ENCODE measurements around the gene IPO4.

Gene IPO4

DNA sequence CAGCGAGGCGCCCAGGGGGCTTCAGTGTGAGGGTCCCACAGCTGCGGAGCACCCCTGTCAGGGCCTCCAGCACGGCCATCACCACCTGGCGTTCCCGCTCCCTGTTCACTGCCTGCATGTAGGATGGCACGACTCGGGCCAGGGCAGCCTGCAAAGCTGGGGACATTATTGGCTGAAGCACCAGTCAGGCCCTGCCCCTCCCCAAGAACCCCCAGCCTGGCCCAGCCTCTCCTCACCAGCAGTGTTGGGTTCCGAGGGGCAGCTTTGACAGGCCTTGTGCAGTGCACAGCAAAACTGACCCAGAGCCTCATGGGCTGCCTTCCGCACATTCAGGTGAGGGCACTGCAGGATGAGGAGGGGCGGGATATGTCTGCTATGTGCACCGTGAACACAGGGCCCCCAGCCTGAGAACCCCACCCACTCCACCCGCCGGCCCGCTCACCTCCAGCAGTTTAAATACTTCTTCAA, 5.6 kb downstream of the IPO4 start:
- Histone ChIP-seq H3K9ac (ENCODE audit: low read length) (no peak overlapping the region), H2AFZ (ENCODE audit: low read length) (no peak overlapping the region), H3K4me3 (ENCODE audit: low read length) (no peak overlapping the region), H3K27me3 (replicated peaks; ENCODE audit: insufficient read depth, low read length) (no peaks in the 10 kb centered on the region), H3F3A (ENCODE audit: insufficient read depth, low read length) (0 out of 2 replicates have a peak, but pooled peaks cover 3% of the 10 kb centered on the region), H3K9me3 (replicated peaks; ENCODE audit: insufficient read depth, low read length) (no peaks in the 10 kb centered on the region), H3K9me2 (replicated peaks; ENCODE audit: insufficient read depth, low read length) (no peaks in the 10 kb centered on the region), H3K27ac (ENCODE audit: low read length) (no peak overlapping the region), H3K4me2 (ENCODE audit: low read depth, low read length) (no peak overlapping the region), H4K20me1 (ENCODE audit: insufficient read depth, low read length) (no peaks in the 10 kb centered on the region), H3K36me3 (replicated peaks; ENCODE audit: insufficient read depth, low read length) (no peaks in the 10 kb centered on the region), H3K4me1 (ENCODE audit: low read length) (peaks cover 5% of the 10 kb centered on the region; the same call in 1 of the 2 replicates), H3K79me2 (ENCODE audit: low read length) (peaks cover 4% of the 10 kb centered on the region; the same call in 1 of the 2 replicates)
- no peak for DNase-seq
- TF ChIP-seq, protein P1, sequence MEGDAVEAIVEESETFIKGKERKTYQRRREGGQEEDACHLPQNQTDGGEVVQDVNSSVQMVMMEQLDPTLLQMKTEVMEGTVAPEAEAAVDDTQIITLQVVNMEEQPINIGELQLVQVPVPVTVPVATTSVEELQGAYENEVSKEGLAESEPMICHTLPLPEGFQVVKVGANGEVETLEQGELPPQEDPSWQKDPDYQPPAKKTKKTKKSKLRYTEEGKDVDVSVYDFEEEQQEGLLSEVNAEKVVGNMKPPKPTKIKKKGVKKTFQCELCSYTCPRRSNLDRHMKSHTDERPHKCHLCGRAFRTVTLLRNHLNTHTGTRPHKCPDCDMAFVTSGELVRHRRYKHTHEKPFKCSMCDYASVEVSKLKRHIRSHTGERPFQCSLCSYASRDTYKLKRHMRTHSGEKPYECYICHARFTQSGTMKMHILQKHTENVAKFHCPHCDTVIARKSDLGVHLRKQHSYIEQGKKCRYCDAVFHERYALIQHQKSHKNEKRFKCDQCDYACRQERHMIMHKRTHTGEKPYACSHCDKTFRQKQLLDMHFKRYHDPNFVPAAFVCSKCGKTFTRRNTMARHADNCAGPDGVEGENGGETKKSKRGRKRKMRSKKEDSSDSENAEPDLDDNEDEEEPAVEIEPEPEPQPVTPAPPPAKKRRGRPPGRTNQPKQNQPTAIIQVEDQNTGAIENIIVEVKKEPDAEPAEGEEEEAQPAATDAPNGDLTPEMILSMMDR (IDR thresholded peaks at IDR 0.05; ENCODE audit: low read length), result no peak
- no peak for TF ChIP-seq EZH2phosphoT487 (IDR thresholded peaks at IDR 0.05; ENCODE audit: low read length)
- TF ChIP-seq EZH2 (optimal IDR thresholded peaks at IDR 0.05; ENCODE audit: low read depth, low read length), result no peak

DNA sequence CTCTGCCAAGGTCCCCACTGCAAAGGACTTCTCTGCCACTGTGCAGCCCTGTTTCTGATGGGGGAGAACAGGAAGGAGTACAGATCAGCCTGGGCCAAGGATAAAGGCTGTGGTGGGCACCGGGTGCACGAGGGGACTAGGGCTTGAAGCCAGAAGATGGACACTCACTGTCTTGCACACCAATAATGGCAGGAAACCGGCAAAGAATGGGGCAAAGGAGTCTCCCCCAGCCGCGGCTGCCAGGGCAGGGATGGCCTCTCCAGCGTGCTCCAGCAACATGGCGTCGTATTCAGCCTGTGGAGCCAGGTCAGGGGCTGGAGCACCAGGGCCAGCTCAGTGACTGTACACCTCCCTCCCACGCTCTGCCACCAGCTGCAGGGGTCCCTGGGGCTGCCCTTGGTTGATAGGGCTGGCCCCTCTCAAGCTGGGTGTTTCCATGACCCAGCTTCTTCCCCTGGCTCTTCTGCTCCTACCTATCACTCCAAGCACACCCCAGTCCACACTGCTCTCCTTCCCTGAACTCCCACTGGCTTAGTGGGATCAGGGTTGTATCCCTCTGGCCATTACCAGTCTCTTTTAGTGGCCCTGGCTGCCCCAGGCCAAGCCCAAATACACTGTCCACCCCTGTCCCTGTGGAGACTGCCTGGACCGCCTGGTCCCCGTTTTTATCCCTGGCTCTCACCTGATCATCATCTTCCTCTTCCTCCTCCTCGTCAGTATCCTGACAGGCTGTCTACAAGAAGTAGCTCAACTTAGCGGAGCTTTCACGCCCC, 6.3 kb downstream of the IPO4 start:
- Histone ChIP-seq H3K9me2 (replicated peaks; ENCODE audit: insufficient read depth, low read length) (no peaks in the 10 kb centered on the region), H3K4me2 (ENCODE audit: low read depth, low read length) (no peak overlapping the region), H3K4me3 (ENCODE audit: low read length) (no peak overlapping the region), H3K36me3 (replicated peaks; ENCODE audit: insufficient read depth, low read length) (no peaks in the 10 kb centered on the region), H3K9ac (ENCODE audit: low read length) (no peak overlapping the region), H3K27ac (ENCODE audit: low read length) (no peak overlapping the region), H2AFZ (ENCODE audit: low read length) (no peak overlapping the region), H3K79me2 (ENCODE audit: low read length) (no peaks in the 10 kb centered on the region), H3K9me3 (replicated peaks; ENCODE audit: insufficient read depth, low read length) (no peaks in the 10 kb centered on the region), H3K27me3 (replicated peaks; ENCODE audit: insufficient read depth, low read length) (no peaks in the 10 kb centered on the region), H3F3A (ENCODE audit: insufficient read depth, low read length) (no peaks in the 10 kb centered on the region), H4K20me1 (ENCODE audit: insufficient read depth, low read length) (no peaks in the 10 kb centered on the region), H3K4me1 (ENCODE audit: low read length) (no peaks in the 10 kb centered on the region)
- DNase-seq, result no peak
- TF ChIP-seq, protein P1 (IDR thresholded peaks at IDR 0.05; ENCODE audit: low read length), result no peak
- TF ChIP-seq EZH2phosphoT487 (IDR thresholded peaks at IDR 0.05; ENCODE audit: low read length) (no peak), EZH2 (optimal IDR thresholded peaks at IDR 0.05; ENCODE audit: low read depth, low read length) (no peak)

DNA sequence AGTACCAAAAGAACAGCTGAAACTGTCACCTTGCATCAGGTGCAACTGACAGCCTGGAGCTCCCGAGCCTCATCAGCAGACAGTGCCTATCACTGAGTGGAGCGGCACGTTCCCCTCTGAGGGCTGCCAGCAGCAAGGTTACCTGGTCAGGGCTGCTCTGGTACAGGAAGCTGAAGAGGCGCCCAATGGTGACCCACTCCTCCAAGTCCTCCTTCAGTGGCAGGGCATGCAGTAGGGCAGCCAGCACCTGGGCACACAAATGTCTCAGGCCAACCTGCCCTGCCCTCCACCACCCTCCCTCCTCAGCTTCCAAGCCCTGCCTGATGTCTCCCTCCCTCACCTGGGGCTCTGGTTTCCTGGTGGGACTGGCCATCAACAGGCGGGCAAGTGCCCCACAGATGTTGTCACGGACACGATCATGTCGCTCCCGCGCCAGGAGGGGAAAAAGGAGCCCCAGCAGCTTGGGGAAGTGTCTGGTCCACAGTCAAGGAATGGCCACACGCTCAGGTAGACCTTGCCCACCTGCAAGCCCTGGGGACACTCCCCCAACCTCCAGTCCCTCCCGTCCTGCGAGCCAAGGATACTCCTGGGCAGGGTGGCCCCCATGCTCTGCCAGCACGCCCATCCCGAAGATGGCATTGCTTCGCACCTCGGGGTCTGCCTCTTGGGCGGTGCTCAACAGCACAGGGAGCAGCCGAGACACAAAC, 7.1 kb downstream of the IPO4 start:
- no peak for TF ChIP-seq EZH2phosphoT487 (IDR thresholded peaks at IDR 0.05; ENCODE audit: low read length)
- no peak for TF ChIP-seq EZH2 (optimal IDR thresholded peaks at IDR 0.05; ENCODE audit: low read depth, low read length)
- TF ChIP-seq, protein P1 (IDR thresholded peaks at IDR 0.05; ENCODE audit: low read length), result no peak
- no peaks in the 10 kb centered on the region for H3K79me2 ChIP-seq (ENCODE audit: low read length)
- no peaks in the 10 kb centered on the region for H3K36me3 ChIP-seq (replicated peaks; ENCODE audit: insufficient read depth, low read length)

More for the DNA sequence above, 7.1 kb downstream of the IPO4 start:
- Histone ChIP-seq H3K9ac (ENCODE audit: low read length) (no peak overlapping the region), H3K4me1 (ENCODE audit: low read length) (no peaks in the 10 kb centered on the region), H3K4me2 (ENCODE audit: low read depth, low read length) (no peak overlapping the region), H3K9me2 (replicated peaks; ENCODE audit: insufficient read depth, low read length) (no peaks in the 10 kb centered on the region), H3F3A (ENCODE audit: insufficient read depth, low read length) (no peaks in the 10 kb centered on the region), H3K9me3 (replicated peaks; ENCODE audit: insufficient read depth, low read length) (no peaks in the 10 kb centered on the region), H3K4me3 (ENCODE audit: low read length) (no peak overlapping the region), H3K27ac (ENCODE audit: low read length) (no peak overlapping the region), H4K20me1 (ENCODE audit: insufficient read depth, low read length) (no peaks in the 10 kb centered on the region), H2AFZ (ENCODE audit: low read length) (no peak overlapping the region), H3K27me3 (replicated peaks; ENCODE audit: insufficient read depth, low read length) (no peaks in the 10 kb centered on the region)
- no peak for DNase-seq
